Endodermal cell (in vitro differentiated cells): ENCODE results near the gene NPBWR2. TPM values are rescaled to one million over a fixed set of nuclear protein-coding genes. Genes with fewer than 3 reads are reported as not detected.
A peak's percentile ranks its signal among the peaks of the same experiment; 100 is the strongest.

Source experiments
- DNase-seq: peaks from one replicate; pipeline ENCODE4 v3.0.0-alpha.2; 2017
- H3K27ac ChIP-seq: 2 replicates; pipeline ENCODE4 v1.5.1; 2013; ENCODE audit warnings: mild to moderate bottlenecking, low read depth, low read length, moderate library complexity
- H3K27me3 ChIP-seq: 2 replicates; pipeline ENCODE4 v1.6.1; 2013; ENCODE audit warnings: mild to moderate bottlenecking, low read length, moderate library complexity; ENCODE audit not compliant: insufficient read depth, control insufficient read depth, poor library complexity, severe bottlenecking
- H3K36me3 ChIP-seq: 2 replicates; pipeline ENCODE4 v1.7.0; 2013; ENCODE audit warnings: mild to moderate bottlenecking, low read length, moderate library complexity; ENCODE audit not compliant: control insufficient read depth, insufficient read depth
- H3K4me1 ChIP-seq: one replicate; pipeline ENCODE4 v1.7.0; 2013; ENCODE audit warnings: low read length; ENCODE audit not compliant: control insufficient read depth, insufficient read depth
- H3K4me3 ChIP-seq: 2 replicates; pipeline ENCODE4 v1.5.1; 2013; ENCODE audit warnings: mild to moderate bottlenecking, low read length, moderate library complexity
- H3K9ac ChIP-seq: 2 replicates; pipeline ENCODE4 v1.6.1; 2013; ENCODE audit warnings: mild to moderate bottlenecking, low read length, moderate library complexity; ENCODE audit not compliant: poor library complexity, severe bottlenecking; ENCODE audit errors: extremely low read depth
- H3K9me3 ChIP-seq: 2 replicates; pipeline ENCODE4 v1.6.1; 2013; ENCODE audit warnings: mild to moderate bottlenecking, low read length, moderate library complexity; ENCODE audit not compliant: control insufficient read depth
- H3K27ac Mint-ChIP-seq: 2 replicates; pipeline ENCODE4 v1.8.0; 2020; ENCODE audit warnings: mixed read lengths
- H3K27me3 Mint-ChIP-seq: 2 replicates; pipeline ENCODE4 v1.8.0; 2021; ENCODE audit warnings: mild to moderate bottlenecking, mixed read lengths; ENCODE audit not compliant: insufficient read depth
- H3K36me3 Mint-ChIP-seq: 2 replicates; pipeline ENCODE4 v1.8.0; 2020; ENCODE audit warnings: low read depth, mixed read lengths
- H3K4me1 Mint-ChIP-seq: 2 replicates; pipeline ENCODE4 v1.8.0; 2020; ENCODE audit warnings: mixed read lengths
- H3K4me3 Mint-ChIP-seq: 2 replicates; pipeline ENCODE4 v1.8.0; 2020; ENCODE audit warnings: mild to moderate bottlenecking, moderate library complexity, mixed read lengths
- H3K9me3 Mint-ChIP-seq: 2 replicates; pipeline ENCODE4 v1.8.0; 2020; ENCODE audit warnings: mild to moderate bottlenecking, mixed read lengths
- WGBS, 2 experiments: methylation state at CpG; one replicate each; pipeline versions ENCODE4 v1.1.5 to v1.1.7; 2013; ENCODE audit warnings: missing lambda C conversion rate in 2 of 2, mixed read lengths in 1 of 2; ENCODE audit not compliant: insufficient coverage in 1 of 2, insufficient read length in 1 of 2; 5-methylcytosine and 5-hydroxymethylcytosine counted together
- total RNA-seq, 2 donors: library from RNA; stranded (reverse); fragmentation: NEBNext Ultra II Directional in 1 of 2; extraction: Animal tissue kit (Norgen Biotek cat#: 25700) in 1 of 2; gene quantifications; 2 replicates in 1 of 2; 3 replicates in 1 of 2; pipeline ENCODE4 v1.2.1, GENCODE V29; 2021
- TF ChIP-seq, protein P1 (sequence below): fragments of 200-600 bp; sonication (generic); conservative IDR thresholded peaks from 2 replicates; pipeline ENCODE4 v1.5.0; 2021; ENCODE audit warnings: antibody characterized with exemption, mild to moderate bottlenecking

NPBWR2 gene
- total RNA-seq, 2 donors from 2014 or later: not detected

DNA sequence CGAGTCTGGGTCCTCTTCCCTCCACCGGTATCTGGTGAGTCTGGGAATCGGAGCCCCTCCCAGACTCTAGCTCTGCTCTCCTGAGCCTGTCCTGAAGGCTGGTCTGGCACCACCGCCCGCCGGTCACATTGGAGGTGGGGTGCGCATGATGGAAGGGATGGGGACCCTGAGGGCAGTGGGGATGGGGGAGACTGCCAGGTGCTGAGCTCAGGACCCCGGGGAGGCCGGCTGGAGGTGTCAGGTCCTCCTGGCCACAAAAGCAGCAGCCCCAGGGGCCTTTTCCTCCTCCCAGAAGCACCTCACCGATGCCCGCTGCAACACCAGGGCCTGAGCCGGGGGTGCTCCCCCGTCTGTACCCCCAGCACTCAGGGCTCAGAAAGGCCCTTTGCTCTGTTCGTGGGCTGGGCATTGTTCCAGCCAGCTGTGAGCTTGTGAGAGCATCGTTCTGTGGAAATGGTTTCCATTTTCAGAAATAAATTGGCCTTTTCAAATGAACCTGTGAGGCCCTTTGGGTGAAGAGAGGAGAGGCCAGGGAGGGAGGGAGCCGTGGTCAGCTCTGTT, 2.5 kb upstream of the NPBWR2 start:
- TF ChIP-seq, protein P1, sequence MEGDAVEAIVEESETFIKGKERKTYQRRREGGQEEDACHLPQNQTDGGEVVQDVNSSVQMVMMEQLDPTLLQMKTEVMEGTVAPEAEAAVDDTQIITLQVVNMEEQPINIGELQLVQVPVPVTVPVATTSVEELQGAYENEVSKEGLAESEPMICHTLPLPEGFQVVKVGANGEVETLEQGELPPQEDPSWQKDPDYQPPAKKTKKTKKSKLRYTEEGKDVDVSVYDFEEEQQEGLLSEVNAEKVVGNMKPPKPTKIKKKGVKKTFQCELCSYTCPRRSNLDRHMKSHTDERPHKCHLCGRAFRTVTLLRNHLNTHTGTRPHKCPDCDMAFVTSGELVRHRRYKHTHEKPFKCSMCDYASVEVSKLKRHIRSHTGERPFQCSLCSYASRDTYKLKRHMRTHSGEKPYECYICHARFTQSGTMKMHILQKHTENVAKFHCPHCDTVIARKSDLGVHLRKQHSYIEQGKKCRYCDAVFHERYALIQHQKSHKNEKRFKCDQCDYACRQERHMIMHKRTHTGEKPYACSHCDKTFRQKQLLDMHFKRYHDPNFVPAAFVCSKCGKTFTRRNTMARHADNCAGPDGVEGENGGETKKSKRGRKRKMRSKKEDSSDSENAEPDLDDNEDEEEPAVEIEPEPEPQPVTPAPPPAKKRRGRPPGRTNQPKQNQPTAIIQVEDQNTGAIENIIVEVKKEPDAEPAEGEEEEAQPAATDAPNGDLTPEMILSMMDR: no peak
- DNase-seq: peak; percentile 32
- no peaks in the 10 kb centered on the region for H3K36me3 Mint-ChIP-seq

DNA sequence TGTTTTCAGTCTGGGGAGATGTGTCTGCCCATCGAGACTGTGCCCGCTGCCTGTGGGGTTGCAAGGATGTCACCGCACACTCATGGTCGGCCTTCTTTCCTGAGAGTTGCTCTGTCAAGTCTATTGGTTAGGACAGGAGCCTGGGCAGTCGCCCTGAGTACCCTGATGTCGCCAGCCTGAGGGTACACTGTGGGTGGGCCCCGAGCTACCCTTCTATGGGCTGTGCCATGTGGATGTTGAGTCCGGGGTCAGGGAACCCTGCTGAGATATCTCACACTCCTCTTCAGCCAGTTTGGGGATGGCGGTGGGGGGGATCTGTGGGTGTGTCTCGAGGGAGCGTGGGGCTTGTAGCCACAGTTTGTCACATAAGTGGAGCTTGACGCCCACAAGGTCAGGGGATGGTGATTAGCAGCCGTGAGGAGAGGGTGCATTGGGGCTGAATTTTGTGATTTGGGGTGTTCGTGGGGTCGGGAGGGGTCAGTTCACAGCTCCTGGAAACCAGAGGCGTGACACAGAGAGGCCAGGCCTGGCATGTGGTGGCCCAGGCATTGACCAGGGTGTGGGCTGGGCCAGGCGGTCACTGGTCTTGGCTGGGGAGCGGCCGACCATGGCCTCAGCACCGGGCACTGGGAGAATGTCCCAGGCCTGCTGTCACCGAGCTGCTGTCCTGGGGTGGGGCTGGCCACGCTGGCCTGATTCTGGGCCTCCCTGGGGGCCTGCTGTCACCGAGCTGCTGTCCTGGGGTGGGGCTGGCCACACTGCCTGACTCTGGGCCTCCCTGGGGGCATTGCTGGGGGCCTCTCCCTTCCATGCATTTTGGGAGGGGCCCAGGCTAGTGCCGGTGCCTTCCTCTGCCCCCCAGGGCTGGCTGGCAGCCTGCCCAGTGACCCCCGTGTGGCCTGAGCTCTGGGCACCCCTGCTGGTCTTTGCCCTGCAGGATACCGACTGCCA, 1.6 kb upstream of the NPBWR2 start:
- H3K27me3 ChIP-seq: no peaks in the 10 kb centered on the region
- no peaks in the 10 kb centered on the region for H3K9me3 ChIP-seq
- Mint-ChIP-seq H3K27ac (no peak overlapping the region), H3K4me1 (no peaks in the 10 kb centered on the region), H3K4me3 (no peak overlapping the region), H3K27me3 (peaks cover under 1% of the 10 kb centered on the region), H3K36me3 (no peaks in the 10 kb centered on the region), H3K9me3 (no peaks in the 10 kb centered on the region)
- no peak overlapping the region for H3K9ac ChIP-seq
- no peak overlapping the region for H3K4me3 ChIP-seq
- TF ChIP-seq, protein P1: no peak
- H3K4me1 ChIP-seq: no peaks in the 10 kb centered on the region
- WGBS, 2 experiments: 88 to 91% methylated on average over 16 to 26 of the region's 26 CpGs
- DNase-seq: peak; percentile 34
- H3K36me3 ChIP-seq: no peaks in the 10 kb centered on the region
- H3K27ac ChIP-seq: no peak overlapping the region

More for the DNA sequence above, 2.5 kb upstream of the NPBWR2 start:
- Mint-ChIP-seq H3K9me3 (no peaks in the 10 kb centered on the region), H3K4me1 (no peaks in the 10 kb centered on the region), H3K27me3 (no peaks in the 10 kb centered on the region), H3K4me3 (no peak overlapping the region), H3K27ac (no peak overlapping the region)
- no peaks in the 10 kb centered on the region for H3K36me3 ChIP-seq
- H3K27me3 ChIP-seq: no peaks in the 10 kb centered on the region
- H3K9me3 ChIP-seq: no peaks in the 10 kb centered on the region
- no peak overlapping the region for H3K4me3 ChIP-seq
- no peak overlapping the region for H3K9ac ChIP-seq
- WGBS, 2 experiments: 91 to 95% methylated on average over 8 to 16 of the region's 16 CpGs
- no peak overlapping the region for H3K27ac ChIP-seq
- no peaks in the 10 kb centered on the region for H3K4me1 ChIP-seq

DNA sequence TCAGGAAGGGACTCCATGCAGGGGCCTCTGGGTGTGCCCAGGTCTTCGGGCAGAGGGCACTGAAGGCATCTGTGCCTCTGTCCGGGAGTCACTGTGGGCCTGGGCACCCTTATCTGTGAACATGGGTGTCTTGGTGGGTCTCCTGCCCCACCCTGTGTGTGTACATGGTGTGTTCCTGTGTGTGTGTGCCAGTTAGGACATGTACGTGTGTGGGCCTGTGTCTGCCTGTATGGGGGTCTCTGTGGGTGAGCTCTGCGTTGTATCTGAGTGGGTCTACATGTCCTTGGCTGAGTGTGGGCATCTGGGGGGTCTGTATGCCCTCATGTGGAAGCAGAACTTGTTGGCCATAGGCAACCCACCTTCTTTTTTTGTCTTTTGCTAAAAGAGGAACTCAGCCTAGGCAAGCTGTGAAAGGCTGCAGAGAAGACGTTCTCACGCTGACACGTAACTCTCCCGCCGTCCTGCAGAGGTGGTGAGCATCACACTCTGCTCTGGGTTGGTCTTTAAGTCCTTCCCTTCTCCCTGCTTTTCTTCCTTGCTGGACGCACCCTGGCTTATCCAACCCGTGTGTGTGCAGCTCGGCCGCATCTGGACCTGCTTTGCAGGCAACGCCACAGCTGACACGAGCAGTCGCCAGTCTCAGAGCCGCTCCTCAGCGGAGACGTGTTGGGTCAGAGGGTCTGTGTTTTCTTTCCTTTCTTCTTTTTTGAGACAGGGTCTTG, 532 bp upstream of the NPBWR2 start:
- no peaks in the 10 kb centered on the region for H3K36me3 ChIP-seq
- no peaks in the 10 kb centered on the region for H3K9me3 ChIP-seq
- TF ChIP-seq, protein P1: no peak
- Mint-ChIP-seq H3K36me3 (no peaks in the 10 kb centered on the region), H3K27ac (no peak overlapping the region), H3K4me1 (no peaks in the 10 kb centered on the region), H3K9me3 (no peaks in the 10 kb centered on the region), H3K27me3 (peaks cover 11% of the 10 kb centered on the region), H3K4me3 (no peak overlapping the region)
- DNase-seq: peak; percentile 44
- WGBS, 2 experiments: 84 to 89% methylated on average over 15 to 19 of the region's 19 CpGs
- no peaks in the 10 kb centered on the region for H3K4me1 ChIP-seq
- H3K9ac ChIP-seq: no peak overlapping the region
- H3K27me3 ChIP-seq: peaks cover 10% of the 10 kb centered on the region
- H3K27ac ChIP-seq: no peak overlapping the region
- H3K4me3 ChIP-seq: no peak overlapping the region
